CD4-positive, alpha-beta T cell treated with Interleukin-15 for 1 hour (primary cell): Measurements from ENCODE around the gene SPATC1L.
A peak's percentile ranks its signal among the peaks of the same experiment; 100 is the strongest.
"Not testable (repeated sequence)": the region's sequence is repeated elsewhere in the genome, so short reads cannot be mapped to it uniquely, and the experiment has no call there.

Experiments used
- DNase-seq: peaks from one replicate; pipeline ENCODE4 v3.0.0-alpha.2; 2020

Gene SPATC1L

DNA sequence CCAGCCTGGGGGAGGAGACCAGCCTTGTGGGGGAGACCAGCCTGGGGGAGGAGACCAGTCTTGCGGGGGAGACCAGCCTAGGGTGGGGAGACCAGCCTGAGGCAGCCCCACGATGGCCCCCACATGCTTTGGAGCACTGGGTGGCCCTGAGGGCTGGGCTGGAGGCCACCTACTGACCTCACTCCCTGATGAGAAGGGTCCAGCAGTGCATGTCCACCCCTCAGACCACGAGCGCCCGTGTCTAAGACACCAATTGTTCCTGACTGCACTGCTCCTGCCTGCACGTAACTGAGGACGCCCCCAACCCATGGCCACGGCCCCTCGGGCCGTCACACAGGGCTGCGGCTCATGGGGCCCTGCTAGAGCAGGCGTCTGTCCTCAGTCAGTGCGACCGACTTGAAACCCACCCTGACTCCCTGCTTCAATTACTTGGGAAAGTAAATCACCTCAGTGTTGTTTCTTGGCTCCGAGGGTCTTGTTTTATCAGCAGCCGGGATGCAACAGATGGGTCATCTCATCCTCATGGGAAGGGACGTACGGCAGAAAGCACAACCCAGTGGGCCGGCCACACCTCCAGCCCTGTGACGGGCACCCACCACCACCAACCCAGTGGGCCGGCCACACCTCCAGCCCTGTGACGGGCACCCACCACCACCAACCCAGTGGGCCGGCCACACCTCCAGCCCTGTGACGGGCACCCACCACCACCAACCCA, at the start of gene SPATC1L:
Gene SPATC1L, minus strand, starts transcription at position 550 of the 715 bp plus-strand sequence. CDS start 1,643 bp downstream, outside the sequence.
- DNase-seq: no peak

DNA sequence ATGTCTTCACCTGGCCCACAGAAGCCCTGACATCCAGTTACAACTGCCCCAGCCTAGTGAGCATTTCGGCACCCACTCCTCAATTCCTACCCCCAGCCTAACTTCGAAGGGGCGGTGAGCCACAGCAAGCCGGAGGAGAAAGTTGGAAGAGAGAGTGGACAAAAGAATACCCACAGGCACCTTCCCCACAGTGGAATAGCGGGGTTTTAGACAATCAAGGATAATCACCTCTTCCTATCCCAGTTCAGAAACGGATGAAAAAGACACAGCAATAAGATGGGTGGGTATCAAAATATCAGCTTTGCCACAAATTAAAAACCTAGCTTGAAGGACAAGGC, 45.6 kb upstream of the SPATC1L start:
- no peak for DNase-seq

DNA sequence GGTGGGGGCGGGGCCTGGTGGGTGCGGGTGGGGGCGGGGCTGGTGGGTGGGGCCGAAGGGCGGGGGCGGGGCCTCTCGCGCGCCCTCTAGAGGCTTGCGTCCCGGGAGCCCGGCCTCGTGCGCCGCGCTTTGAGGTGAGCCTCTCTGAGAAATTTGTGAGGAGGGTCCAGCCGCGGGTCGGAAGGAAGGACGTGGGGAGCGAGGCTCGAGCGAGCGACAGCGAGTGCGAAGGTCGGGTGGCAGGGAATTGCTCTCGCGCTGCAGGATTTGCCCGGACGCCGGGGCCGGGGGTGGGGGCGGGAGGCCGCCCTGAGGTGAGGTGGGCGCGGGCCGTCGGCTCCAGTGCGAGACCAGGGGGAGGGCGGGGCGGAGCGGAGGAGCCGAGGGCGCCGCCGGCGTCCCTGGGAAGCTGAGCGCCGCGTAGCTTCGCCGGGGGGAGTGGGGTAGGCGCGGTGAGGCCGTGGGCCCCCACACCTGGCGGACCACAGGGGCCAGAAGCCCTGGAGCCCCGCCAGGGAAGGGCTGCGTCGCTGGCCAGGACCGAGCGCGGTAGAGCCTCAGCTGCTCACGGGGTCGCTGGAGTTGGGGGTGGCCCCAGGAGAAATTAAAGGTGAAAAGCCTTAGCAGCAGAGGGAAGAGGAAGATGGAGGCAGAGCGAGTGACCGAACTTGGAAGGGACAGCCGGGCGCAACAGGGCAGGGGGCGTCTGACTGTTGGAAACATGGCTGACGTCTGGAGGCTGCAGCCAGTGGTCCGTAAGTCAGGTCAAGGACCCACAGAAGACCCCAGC, 45.1 kb upstream of the SPATC1L start:
- DNase-seq: no peak

DNA sequence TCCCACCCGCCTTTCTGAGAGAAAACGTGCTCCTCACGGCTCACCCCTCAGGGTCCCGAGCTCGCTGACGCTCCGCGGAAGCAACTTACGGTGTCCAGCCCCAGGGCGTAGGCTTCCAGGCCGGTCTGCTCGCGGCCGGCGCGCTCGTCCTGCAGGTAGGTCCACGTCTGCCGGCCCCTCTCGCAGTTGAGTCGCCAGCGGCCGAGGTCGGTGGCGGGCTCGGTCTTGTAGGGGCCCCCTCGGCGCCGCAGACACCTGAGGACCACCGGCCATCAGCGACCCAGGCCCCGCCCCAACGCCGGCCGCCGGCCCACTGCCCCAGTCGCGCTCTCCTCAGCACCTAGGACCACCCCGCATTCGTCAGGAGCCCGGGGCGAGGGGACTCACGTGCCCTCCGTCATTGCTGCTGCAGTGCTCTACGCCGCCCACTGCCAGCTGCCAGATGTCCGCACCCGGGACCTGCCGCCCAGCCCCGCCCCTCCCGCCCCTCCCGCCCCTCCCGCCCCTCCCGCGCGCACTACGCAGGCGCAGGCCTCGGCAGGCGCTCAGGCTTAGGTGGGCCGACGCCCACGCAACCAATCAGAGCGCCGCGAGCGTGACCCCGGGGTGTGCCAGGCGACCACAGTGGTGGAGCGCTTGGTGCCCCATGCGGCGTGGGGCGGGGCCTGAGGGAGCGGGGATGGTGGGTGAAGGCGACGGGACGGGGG, 44.2 kb upstream of the SPATC1L start, which contains the start of gene LSS:
Gene LSS, minus strand, starts transcription at position 430 of the 707 bp plus-strand sequence. Its CDS starts 29 bp downstream, at position 401.
- peak; percentile 99 for DNase-seq

DNA sequence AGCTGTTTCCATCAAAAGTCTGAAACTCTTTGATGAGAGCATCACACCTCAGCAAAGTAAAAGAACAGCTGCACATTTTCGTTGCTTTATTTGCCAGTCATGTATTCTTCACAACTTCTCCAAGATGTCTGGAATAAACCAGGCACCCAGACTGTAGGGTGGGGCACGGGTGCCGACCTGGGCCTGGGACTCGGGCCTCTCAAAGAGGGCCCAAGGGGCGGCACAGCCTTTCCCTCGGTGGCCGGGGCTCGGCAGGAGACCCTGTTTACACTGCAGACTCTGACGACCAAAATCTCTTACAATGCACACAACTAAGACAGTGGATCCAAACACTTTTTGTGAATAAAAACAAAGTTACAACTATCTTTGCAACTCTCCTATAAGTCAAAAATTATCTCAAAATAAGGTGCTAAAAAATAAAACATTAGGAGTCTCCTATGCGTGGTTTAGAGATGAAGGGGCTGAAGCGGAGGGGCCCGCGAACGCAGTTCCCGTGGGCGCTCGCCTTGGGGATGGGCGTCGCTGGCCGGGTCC, 43.6 kb upstream of the SPATC1L start:
- no peak for DNase-seq

DNA sequence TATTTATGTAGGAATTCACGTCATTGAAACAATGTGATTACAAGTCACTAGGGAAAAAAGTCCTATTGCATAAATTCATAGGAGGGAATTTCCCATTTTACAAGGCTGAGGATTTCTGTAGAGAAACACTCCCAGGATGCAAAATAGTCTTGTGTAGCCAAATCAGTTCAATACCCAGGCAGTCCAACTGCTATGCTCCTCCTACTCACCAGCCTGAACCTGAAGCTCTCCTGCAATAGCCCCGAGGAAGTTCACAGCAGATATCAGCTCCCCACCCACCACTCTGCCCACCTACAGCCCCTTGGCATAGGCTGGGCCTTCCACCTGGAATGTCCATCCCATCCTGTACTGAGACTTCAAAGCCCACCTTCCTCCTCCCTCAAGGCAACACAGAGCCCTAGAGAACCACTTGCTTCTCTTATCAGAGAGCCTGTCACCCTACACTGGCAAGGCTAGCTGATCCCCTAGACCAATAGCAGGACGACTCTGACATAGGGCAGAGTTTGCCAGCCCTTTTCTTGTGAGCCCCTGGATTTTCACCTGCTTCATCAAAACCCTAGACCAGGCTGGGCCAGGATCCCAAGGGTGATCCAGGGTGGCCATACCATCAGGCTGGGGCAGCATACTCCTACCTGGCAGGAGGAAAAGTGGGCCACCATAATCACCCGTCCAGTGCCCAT, 42.8 kb upstream of the SPATC1L start:
- no peak for DNase-seq

DNA sequence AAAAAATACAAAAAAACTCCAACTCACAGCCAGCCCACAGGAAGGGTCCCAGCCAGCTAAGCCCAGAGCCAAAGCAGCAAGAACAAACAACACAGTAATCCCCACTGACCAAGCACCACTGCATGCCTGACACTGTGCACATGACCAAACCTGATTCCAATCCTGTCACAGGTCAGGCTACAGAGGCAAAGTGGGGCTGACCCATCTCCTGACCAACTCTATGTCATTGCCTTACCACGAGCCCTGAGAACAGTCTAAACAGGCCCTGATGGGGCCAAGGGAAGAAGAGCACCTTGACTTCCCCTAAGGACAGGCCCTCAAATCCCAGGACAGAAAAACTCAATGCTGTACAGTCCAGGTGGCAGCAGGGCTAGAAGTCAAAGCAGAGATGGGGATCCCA, 41.9 kb upstream of the SPATC1L start:
- DNase-seq: no peak

DNA sequence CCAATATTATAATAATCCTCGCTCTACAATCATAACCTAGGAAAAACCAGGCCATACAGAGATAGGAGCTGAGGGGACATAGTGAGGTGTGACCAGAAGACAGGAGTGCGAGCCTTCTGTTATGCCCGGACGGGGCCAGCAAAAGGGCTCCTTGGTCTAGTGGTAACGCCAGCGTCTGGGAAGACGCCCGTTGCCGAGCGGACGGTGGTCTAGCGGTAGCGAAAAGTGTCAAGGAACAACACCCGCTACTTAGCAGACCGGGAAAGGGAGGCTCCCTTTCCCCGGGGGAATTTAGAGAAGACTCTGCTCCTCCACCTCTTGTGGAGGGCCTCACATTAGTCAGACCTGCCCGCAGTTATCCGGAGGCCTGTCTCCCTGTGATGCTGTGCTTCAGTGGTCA, 39.4 kb upstream of the SPATC1L start:
- DNase-seq: not testable (repeated sequence)

DNA sequence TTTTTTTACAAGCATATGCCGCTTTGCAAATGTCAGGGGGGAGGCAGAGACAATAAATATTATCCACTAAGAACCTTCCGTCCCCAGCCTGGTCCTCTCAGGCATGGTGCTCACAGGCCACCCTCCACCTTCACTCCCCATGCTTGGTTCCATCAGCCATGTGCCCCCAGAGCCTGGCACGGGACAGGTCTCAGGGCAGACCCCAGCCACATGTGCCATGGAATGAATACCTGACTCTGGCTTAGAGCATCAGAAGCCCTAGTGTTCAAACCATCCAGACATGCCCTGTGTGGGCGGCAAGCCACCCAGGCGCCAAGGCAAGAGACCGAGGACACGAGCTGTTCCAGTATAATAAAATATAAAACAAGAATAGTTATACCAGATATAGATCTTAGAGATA, 39.0 kb upstream of the SPATC1L start:
- no peak for DNase-seq

DNA sequence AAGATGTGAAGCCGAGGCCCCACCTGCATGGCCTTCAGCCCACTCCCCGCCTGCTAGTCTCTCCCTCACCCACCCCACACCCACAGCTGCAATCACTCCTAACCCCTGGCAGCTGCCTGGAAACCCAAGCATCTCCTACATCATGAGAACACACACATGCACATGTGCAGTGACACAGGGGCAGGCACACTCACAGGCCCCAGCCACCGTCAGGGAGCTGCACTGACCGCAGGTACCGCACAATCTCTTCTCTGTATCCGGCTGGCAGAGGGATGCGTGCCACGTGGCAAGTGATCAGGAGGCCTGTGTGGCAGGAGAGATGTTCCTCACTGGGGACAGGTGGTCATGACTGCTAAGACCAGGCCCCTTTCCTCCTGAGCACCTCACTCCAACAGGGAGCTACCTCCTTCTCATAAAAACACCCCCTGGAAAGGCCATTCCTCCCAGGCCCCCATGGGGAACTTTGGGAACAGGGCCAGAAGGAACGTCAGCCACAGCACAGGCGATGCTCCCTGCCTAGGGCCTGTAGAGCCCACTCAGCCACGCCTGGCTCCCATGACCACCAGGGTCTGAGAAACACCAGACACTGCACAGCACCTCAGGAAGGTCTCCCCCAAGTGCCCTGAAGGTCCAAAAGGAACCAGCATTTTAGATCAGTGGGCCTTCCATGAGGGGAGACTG, 38.3 kb upstream of the SPATC1L start:
- no peak for DNase-seq

DNA sequence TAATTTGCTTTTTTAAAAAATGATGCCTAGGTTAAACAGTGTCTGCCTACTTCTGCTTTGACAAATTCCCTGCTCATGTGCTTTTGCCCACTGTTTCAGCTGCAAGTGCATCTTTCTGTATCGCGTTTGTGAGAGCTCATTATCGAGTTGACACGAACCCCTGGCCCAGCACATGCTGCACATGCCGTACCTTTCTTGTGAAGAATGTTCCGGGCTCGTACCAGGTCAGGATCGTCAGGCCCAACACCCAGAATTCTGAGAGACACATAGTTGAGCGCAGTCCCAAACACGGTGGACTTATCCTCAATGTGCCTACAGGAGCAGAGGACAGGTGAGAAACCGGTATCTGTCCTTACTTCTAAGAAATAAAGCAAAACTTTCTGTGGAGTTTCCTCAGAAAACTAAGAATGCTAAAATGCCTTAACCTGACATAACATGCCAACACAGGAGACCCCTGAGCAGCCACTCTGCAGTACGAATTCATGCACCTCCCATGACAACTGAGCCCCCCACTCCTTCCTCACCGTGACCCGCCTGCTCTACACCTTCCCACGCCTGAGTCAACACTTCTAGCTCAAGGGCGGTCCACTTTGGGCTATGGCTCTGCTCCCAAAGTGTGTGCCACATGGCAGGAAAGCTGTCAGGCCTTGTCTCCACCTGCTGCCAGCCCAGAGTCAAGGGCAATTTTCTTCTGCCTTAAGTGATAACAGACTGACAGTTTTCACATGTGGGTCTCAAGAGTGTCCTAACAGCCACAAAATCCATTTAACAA, 37.6 kb upstream of the SPATC1L start:
- no peak for DNase-seq

DNA sequence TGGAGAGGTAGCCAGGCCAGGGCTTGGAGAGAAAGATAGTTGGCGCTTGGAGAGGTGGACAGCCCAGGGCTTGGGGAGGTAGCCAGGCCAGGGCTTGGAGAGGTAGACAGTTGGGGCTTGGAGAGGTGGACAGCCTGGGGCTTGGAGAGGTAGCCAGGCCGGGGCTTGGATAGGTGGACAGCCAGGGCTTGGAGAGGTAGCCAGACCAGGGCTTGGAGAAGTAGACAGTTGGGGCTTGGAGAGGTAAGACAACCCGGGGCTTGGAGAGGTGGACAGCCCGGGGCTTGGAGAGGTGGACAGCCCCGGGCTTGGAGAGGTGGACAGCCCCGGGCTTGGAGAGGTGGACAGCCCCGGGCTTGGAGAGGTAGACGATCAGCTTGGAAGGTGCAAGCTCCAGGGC, 36.6 kb upstream of the SPATC1L start:
- DNase-seq: no peak

DNA sequence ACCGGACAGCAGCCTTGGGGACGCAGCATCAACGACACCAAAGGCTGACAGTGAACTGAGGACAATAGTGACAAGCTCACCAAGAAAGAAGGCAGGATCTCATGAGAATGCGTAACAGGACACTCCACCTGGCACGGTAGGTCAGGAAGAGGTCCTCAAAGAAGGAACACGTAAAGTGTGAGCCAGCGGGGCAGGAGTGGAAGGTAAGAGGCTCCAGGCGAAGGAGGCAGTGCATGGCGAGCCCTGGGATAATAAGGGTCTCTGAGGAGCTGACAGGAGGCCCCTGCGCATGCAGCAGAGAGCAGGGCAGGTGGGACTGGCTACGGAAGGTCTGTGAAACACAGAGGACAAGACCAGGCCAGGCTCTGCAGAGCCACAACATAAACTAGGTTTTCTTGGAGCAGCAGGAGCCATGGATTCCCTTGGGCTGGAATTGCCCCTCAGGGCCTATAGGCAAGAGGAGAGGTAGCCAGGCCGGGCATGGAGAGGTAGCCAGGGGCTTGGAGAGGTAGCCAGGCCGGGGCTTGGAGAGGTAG, 36.1 kb upstream of the SPATC1L start:
- no peak for DNase-seq

DNA sequence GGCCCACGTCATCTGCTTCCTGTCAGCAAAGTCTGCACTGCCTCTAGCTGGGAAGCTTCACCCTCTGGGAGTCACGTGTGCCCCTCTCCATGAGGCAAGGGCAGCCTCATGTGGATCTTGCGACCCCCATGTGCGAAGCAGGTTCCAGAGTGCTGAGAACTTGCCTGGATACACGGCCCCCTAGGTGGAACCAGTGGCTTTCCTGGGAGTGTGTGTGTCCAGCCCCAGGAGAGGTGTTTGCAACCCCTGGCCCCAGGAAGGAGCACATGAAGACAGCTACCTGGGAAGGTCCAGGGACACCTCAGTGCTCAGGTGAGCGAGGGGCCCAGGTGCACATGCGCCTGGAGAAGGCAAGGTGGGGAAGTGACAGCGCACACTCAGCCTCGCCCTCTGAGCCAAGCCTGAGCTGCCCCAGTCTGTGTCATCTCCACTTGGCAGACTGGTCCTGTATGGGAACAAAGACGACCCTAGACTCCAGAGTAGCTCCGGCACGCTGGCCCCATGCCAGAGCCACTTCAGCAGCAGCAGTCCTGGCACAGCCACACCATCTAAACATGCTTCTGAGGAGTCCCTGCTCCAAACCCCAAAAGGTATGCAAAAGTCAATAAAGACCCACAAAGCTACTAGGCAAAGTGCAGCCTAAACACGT, 35.5 kb upstream of the SPATC1L start:
- DNase-seq: no peak

DNA sequence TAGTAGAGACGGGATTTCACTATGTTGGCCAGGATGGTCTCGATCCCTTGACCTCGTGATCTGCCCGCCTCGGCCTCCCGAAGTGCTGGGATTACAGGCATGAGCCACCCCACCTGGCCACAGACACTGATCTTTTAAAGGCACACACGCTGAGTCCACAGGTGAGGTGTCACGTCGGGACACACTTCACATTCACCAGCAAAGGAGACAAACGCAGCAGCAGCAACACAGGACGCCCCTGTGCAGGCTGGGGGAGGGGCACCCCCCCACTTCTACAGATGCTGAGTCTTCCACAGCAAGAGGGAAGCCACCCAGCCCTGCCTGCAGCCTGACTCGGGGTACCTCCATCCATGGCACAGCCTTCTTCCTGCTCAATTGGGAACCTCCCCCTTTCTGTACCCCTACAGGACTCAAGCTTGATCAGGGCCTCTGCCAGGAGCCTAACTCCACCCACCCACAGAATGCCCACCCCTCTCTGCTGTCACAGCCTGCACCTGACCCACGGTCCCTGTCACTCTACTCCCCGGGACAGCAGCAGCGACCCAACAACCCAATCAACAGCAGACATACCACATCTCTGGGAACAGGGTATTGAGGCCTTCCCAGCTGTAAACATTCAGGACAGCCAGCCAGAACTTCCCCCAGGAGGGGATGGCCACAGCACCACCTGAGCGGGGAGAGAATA, 34.8 kb upstream of the SPATC1L start:
- DNase-seq: no peak

DNA sequence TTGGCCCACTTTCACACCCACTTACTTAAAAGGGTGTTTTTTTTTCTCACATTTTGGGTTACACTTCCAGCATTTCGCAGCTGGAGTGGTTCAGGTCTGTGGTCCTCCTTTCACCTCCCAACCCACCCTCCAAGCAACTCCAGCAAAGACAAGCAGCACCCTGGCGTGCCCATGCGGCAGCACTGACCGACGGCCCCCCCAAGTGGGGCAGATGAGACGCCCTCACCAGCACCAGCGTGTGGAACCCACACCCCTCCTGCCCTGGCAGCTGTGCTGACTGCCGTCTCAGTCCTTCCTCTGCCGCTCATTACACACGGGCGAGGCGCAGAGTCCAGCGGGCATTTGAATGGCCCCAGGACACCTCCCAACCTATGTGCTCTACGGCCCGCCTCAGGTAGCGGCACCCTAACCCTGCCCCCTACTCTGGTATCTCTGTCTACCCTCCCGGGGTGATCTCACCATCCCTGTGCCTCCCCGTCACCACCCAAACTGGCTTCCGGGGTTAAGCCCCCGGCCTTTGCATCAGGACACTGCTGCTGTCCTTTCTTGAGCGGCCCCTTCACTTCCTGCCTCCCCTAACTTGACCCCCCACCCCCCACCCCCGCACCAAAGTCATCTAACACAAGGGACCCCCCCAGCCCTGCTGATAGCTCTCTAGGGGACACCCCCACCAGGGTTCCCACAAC, 33.4 kb upstream of the SPATC1L start:
- DNase-seq: no peak

DNA sequence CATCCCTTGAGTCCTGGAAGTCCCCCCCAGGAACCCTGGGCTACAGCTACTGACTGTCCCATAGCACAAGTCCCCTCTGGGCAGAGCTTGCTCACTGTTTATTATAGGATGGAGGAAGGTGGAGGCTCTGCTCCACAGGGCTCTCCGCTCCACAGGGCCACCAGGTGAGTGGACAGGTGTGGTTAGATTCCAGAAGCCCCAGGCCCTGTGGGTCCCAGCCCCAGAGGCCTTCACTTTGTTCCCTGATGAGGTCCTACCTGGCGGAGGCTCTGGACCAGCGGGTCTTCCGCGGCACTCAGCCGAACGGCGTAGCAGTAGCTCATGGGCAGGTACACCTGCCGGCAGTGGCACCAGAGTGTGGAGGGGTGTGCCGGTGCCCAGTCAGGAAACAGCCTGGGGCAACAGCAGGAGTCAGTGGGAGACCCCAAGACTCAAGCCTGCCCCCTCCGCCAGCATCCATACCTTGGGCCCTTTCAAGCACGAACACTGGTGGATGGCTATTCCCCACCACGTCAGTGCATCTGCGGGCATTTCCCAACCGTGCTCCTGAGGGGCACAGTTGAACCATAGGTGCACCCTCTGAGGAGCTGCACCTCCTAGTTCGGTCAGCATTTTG, 32.0 kb upstream of the SPATC1L start:
- no peak for DNase-seq

DNA sequence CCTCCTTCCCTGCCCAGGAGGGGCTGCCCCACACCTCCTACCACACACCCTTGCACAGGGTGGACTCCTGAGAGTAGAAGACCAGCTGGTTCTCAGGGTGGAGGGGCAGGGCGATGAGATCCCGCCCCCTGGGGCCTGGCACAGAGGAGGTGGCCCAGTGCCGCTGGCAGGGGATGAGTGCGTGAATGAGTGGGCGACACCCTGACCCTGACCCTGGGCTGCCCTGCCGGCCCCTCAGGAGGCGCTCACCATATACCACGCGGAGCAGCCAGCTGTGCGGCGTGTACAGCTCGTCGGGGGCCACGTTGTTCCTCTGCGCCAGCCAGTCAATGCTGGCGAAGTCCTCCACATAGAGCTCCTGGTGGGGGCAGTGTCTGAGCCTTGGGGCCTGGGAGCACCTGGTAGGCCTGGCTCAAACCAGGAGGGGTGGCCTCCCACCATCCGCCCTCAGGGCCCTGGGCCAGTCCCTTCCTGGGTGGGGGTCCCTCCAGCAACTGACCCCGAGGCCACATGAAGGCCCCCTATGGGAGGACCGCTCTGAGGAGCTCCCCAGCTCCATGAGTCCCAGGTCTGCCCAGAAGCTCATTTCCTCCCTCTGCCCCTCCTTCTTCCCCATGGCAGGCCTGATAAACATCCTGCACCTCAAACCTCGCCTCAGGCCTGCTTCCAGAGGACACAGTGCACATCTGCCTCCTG, 31.3 kb upstream of the SPATC1L start:
- DNase-seq: no peak
